Measurements from ENCODE around the gene CNOT6L.
"Not testable (repeated sequence)": the region's sequence is repeated elsewhere in the genome, so short reads cannot be mapped to it uniquely, and the experiment has no call there.

The CNOT6L gene

GRCh38 chr4:77782102-77782835 lies 36.9 kb downstream of the CNOT6L start:
- DNase-seq (ENCODE audit: low read depth) = no peak

GRCh38 chr4:77780762-77781161 lies 38.4 kb downstream of the CNOT6L start:
- DNase-seq (ENCODE audit: low read depth) = not testable (repeated sequence)

GRCh38 chr4:77777135-77777807 lies 41.9 kb downstream of the CNOT6L start:
- DNase-seq (ENCODE audit: low read depth) = no peak

- DNase-seq (ENCODE audit: low read depth) = no peak
These were observed 42.7 kb downstream of the CNOT6L start for GRCh38 chr4:77776182-77777134.

- no peak for DNase-seq (ENCODE audit: low read depth)
These were observed 46.1 kb downstream of the CNOT6L start for GRCh38 chr4:77773101-77773500.

GRCh38 chr4:77771566-77771965 lies 47.6 kb downstream of the CNOT6L start:
- DNase-seq (ENCODE audit: low read depth) = no peak

GRCh38 chr4:77765720-77766119 lies 53.4 kb downstream of the CNOT6L start:
- no peak for DNase-seq (ENCODE audit: low read depth)

- no peak for DNase-seq (ENCODE audit: low read depth)
These were observed 56.6 kb downstream of the CNOT6L start for GRCh38 chr4:77762531-77762930.

- no peak for DNase-seq (ENCODE audit: low read depth)
These were observed 57.6 kb downstream of the CNOT6L start for GRCh38 chr4:77761595-77761994.

GRCh38 chr4:77758804-77759203 lies 60.4 kb downstream of the CNOT6L start:
- DNase-seq (ENCODE audit: low read depth) = no peak

GRCh38 chr4:77751764-77752163 lies 67.4 kb downstream of the CNOT6L start:
- DNase-seq (ENCODE audit: low read depth) = no peak

- DNase-seq (ENCODE audit: low read depth) = no peak
These were observed 73.4 kb downstream of the CNOT6L start for GRCh38 chr4:77745792-77746191.

GRCh38 chr4:77742054-77742453 lies 77.1 kb downstream of the CNOT6L start:
- no peak for DNase-seq (ENCODE audit: low read depth)

GRCh38 chr4:77740480-77740879 lies 78.7 kb downstream of the CNOT6L start:
- DNase-seq (ENCODE audit: low read depth) = no peak

GRCh38 chr4:77734928-77735327 lies 84.2 kb downstream of the CNOT6L start:
- no peak for DNase-seq (ENCODE audit: low read depth)

GRCh38 chr4:77731656-77732055 lies 87.5 kb downstream of the CNOT6L start:
- no peak for DNase-seq (ENCODE audit: low read depth)

GRCh38 chr4:77728420-77728819 lies 90.7 kb downstream of the CNOT6L start:
- no peak for DNase-seq (ENCODE audit: low read depth)

- DNase-seq (ENCODE audit: low read depth) = no peak
These were observed 98.1 kb downstream of the CNOT6L start for GRCh38 chr4:77721073-77721472.

- DNase-seq (ENCODE audit: low read depth) = not testable (repeated sequence)
These were observed 100.7 kb downstream of the CNOT6L start for GRCh38 chr4:77718500-77718899.

- no peak for DNase-seq (ENCODE audit: low read depth)
These were observed 103.5 kb downstream of the CNOT6L start for GRCh38 chr4:77715414-77716290.

GRCh38 chr4:77714514-77714913 lies 104.7 kb downstream of the CNOT6L start:
- DNase-seq (ENCODE audit: low read depth) = no peak

- DNase-seq (ENCODE audit: low read depth) = no peak
These were observed 105.3 kb downstream of the CNOT6L start for GRCh38 chr4:77713884-77714283.
